Vagina (tissue), 2 donors: ENCODE data around the gene SOHLH2.

Experiments used
- CTCF ChIP-seq, 3 experiments: fragments of 450-650 bp in 2 of 3; fragments of 200-600 bp in 1 of 3; sonication (generic) in 1 of 3; IDR thresholded peaks; one replicate each; pipeline ENCODE4 v1.5.1; 2017 to 2019; ENCODE audit warnings: antibody characterized with exemption in 3 of 3, mild to moderate bottlenecking in 2 of 3, moderate library complexity in 2 of 3
- POLR2A ChIP-seq, 2 donors: fragments of 450-650 bp; IDR thresholded peaks; one replicate each; pipeline ENCODE4 v1.6.1; 2017; ENCODE audit warnings: antibody characterized with exemption in 2 of 2, mild to moderate bottlenecking in 2 of 2, moderate library complexity in 2 of 2
- POLR2AphosphoS5 ChIP-seq, 2 donors: sonication (generic); formaldehyde crosslinking; IDR thresholded peaks; one replicate each; pipeline ENCODE4 v1.9.0; 2017; ENCODE audit warnings: antibody characterized with exemption in 2 of 2, mild to moderate bottlenecking in 2 of 2, low read depth in 1 of 2; ENCODE audit not compliant: insufficient read depth in 1 of 2

- no peak for TF ChIP-seq CTCF (IDR thresholded peaks at IDR 0.05)
- peak in 1 of 2 donors; percentile 16 for TF ChIP-seq POLR2A (IDR thresholded peaks at IDR 0.05)
- peak in 1 of 2 donors; percentile 60 for TF ChIP-seq POLR2AphosphoS5 (IDR thresholded peaks at IDR 0.05; ENCODE audit: insufficient read depth in 1 of 2, low read depth in 1 of 2)
Observed at GRCh38 chr13:36131222-36131930, 83.0 kb downstream of the SOHLH2 start, which contains the start of gene DCLK1.
